HG03460 (cell line): ENCODE measurements around the gene PAM16.

Experiments
- ATAC-seq: cut with Tn5 transposase; IDR thresholded peaks from one replicate; pipeline ENCODE4 v1.9.1; 2021; ENCODE audit not compliant: unreplicated experiment

The PAM16 gene

GRCh38 chr16:4383591-4384444 lies 32.7 kb upstream of the PAM16 start:
- no peak for ATAC-seq

GRCh38 chr16:4382795-4383357 lies 31.8 kb upstream of the PAM16 start:
- ATAC-seq, result no peak

- ATAC-seq, result no peak
These were observed 31.0 kb upstream of the PAM16 start for GRCh38 chr16:4381935-4382794.

GRCh38 chr16:4381072-4381934 lies 30.2 kb upstream of the PAM16 start:
- ATAC-seq, result no peak

GRCh38 chr16:4380119-4381063 lies 29.3 kb upstream of the PAM16 start:
- ATAC-seq, result no peak

- no peak for ATAC-seq
These were observed 28.0 kb upstream of the PAM16 start for GRCh38 chr16:4378999-4379690.

- ATAC-seq, result no peak
These were observed 27.1 kb upstream of the PAM16 start for GRCh38 chr16:4378161-4378666.

- no peak for ATAC-seq
These were observed 26.5 kb upstream of the PAM16 start for GRCh38 chr16:4377573-4378154.

GRCh38 chr16:4376893-4377572 lies 25.9 kb upstream of the PAM16 start:
- no peak for ATAC-seq

GRCh38 chr16:4376126-4376892 lies 25.2 kb upstream of the PAM16 start:
- no peak for ATAC-seq

GRCh38 chr16:4375717-4376116 lies 24.6 kb upstream of the PAM16 start:
- ATAC-seq, result no peak

- ATAC-seq, result no peak
These were observed 23.0 kb upstream of the PAM16 start for GRCh38 chr16:4373909-4374742.

GRCh38 chr16:4373356-4373908 lies 22.3 kb upstream of the PAM16 start:
- ATAC-seq, result no peak

- ATAC-seq, result no peak
These were observed 21.6 kb upstream of the PAM16 start for GRCh38 chr16:4372578-4373355.

- no peak for ATAC-seq
These were observed 21.0 kb upstream of the PAM16 start for GRCh38 chr16:4372001-4372577.
